NCI-H748 (cell line): ENCODE measurements around the gene FGF21.
"Not testable (repeated sequence)": the region's sequence is repeated elsewhere in the genome, so short reads cannot be mapped to it uniquely, and the experiment has no call there.

ENCODE experiments used
- DNase-seq: peaks from one replicate; lab custom pipeline; 2025; ENCODE audit not compliant: unreplicated experiment; lab: John Stamatoyannopoulos, UW

Gene FGF21

DNA sequence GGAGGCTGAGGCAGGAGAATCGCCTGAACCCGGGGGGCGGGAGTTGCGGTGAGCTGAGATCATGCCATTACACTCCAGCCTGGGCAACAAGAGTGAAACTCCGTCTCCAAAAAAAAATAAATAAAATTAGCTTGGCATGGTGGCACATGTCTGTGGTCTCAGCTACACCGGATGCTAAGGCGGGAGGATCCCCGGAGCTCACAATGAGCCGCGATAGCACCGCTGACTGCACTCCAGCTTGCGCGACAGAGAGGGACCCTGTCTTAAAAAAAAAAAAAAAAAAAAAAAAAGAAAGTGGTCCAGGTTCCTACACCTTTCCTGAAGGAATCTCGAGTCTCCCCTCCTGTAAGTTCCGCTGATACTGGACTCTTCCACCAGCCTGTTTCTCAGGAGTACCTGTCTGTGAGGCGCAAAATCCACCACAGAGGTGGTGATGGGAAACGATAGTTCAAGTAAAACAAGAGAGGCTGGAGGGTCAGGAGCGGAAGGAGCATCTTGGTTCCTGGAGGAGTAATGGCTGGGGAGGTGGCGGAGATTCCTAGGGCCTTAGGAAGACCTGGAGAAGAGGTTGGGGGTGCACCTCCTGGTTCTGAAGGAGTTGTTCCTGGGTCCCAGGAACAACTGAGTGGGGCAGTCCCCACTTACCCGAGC is 3.4 kb upstream of the FGF21 start:
- peak; percentile 34 for DNase-seq

DNA sequence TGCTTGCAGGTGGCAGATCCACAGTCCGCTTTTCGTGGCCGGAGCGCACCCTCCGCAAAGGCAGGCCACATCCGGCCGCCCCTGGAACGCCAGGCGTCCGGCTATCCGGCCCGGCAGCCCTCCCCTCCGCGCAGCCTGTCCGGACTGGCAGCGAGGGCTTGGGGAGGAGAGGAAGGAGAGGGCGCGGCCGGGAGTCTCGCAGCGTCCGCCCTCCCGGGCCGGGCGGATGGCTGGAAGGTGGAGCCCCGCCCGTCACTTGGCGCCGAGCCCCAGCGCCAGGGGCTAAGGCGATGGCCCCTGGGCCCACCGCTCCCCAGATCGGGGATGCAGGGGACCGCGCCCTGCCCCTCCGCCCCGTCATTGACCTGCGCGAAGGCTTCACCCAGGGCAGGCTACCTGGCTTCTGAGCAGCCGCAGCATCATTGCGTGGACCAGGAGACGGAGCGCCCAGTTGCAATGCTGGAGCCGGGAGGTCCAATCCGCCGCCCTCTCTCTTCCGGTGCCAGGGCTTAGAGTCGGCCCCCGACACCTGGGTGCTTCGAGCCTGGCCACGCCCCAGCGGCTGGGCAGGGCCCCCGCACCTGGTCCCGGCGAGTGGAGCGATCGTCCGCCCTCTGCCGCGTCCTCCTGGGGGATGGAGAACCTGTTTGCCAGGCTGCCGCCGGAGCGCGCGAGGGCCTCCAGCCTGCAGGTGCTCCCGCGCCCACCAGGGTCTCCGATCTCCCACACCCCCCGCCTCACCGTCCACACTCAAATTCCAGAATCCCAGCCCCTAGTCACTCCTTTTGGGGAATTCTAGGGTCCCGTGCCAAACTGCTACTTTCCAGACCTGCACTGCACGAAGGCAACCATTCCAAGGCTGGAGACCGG is 2.6 kb upstream of the FGF21 start, which contains the start of gene FUT1:
FUT1 (minus strand) TSS at position 146 of the 870 bp plus-strand sequence. CDS start 1,360 bp downstream, outside the sequence.
- DNase-seq: peak; percentile 97

DNA sequence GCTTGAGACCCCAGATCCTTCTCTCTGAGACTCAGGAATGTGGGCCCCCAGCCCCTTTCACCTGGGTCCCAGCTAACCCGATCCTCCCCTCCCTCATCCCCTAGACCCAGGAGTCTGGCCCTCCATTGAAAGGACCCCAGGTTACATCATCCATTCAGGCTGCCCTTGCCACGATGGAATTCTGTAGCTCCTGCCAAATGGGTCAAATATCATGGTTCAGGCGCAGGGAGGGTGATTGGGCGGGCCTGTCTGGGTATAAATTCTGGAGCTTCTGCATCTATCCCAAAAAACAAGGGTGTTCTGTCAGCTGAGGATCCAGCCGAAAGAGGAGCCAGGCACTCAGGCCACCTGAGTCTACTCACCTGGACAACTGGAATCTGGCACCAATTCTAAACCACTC is 463 bp downstream of the FGF21 start:
- DNase-seq: no peak

DNA sequence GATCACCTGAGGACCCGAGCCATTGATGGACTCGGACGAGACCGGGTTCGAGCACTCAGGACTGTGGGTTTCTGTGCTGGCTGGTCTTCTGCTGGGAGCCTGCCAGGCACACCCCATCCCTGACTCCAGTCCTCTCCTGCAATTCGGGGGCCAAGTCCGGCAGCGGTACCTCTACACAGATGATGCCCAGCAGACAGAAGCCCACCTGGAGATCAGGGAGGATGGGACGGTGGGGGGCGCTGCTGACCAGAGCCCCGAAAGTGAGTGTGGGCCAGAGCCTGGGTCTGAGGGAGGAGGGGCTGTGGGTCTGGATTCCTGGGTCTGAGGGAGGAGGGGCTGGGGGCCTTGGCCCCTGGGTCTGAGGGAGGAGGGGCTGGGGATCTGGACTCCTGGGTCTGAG is 888 bp downstream of the FGF21 start:
- DNase-seq: no peak

DNA sequence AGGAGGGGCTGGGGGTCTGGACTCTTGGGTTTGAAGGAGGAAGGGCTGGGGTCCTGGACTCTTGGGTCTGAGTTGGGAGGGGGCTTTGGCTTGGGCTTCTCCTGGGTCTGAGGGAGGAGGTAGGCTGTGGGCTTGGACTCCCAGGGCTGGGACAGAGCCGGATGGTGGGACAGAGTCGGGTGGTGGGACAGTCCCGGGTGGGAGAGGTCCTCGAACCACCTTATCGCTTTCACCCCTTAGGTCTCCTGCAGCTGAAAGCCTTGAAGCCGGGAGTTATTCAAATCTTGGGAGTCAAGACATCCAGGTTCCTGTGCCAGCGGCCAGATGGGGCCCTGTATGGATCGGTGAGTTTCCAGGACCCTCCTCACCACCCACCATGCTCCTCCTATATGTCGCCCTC is 1.4 kb downstream of the FGF21 start:
- DNase-seq: no peak

DNA sequence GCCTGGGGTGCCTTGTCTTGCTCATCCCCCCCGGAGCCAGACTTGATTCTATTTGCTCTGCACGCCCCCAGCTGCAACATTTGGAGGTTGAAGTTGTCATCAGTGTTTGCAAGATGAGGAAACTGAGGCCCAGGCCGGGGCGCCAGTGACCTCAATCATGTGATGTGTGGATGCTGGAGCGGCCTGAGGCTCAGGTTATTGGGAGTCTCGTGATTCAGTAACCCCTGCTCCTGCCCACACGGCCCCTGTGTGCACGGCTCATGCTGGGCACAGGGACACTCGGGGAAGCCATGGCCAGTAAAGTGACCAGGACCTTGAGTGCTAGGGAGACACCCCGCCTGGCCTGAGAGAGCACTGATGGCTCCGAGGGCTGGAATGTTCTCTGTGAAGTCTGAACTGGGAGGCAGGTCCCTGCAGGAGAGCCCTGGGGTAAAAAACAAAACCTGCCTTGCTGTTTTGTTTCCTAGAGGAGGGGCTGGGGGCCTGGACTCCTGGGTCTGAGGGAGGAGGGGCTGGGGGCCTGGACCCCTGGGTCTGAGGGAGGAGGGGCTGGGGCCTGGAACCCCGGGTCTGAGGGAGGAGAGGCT is 1.9 kb downstream of the FGF21 start:
- DNase-seq: no peak

DNA sequence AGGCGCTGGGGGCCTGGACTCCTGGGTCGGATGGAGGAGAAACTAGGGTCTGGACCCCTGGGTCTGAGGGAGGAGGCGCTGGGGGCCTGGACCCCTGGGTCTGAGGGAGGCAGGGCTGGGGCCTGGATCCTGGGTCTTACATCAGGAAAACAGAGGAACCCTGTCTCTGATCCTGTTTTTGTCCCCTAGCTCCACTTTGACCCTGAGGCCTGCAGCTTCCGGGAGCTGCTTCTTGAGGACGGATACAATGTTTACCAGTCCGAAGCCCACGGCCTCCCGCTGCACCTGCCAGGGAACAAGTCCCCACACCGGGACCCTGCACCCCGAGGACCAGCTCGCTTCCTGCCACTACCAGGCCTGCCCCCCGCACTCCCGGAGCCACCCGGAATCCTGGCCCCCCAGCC is 2.4 kb downstream of the FGF21 start:
- no peak for DNase-seq

DNA sequence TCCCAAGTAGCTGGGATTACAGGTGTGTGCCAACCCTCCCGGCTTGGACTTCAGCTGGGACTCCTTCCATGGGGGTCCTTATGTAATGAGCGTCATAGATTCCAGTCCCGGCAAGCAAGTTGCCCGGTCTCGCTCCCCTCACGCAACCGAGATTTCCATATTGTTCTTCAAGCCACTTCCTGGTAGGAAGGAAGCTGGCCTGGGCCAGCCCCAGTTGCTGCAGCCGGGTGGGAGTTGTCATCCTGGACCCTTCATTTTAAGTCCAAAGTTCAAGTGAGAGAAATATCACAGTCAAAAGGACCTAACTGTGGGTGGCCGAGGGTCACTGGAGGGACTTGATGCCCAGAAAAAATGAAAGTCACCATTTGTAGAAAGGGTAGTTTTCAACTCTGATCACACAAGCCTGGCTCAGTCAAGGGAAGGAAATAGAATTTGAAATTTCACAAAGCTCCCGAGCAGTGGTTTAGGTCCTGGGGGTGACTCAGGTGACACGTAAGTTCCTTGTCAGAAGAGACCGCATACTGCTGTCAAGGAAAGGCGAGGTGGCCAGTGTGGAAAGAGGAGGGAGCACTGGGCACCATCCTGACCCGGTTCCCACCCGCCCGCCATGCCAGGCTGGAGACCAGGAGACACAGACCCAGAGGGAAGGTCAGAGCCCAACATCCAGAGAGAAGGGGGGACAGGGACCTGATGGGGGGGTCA is 5.3 kb downstream of the FGF21 start:
- no peak for DNase-seq

DNA sequence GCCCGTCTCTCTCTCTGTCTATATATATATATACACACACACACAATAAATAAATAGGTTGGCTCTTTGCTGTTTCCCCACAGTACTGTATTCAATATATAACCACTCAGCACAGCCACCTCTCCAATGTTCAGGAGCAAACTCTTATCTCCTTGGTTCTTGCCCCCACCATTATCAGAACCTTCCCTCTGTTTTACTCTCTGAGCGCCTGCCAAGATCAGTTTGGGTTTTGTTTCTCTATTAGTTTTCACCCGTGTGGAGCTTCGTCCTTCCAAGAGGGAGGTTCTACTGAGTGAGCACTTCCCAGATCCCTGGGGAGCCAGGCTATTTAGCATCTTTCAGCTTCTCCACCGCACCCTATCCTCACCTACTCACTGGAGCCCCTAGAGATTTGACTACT is 10.5 kb downstream of the FGF21 start:
- not testable (repeated sequence) for DNase-seq

DNA sequence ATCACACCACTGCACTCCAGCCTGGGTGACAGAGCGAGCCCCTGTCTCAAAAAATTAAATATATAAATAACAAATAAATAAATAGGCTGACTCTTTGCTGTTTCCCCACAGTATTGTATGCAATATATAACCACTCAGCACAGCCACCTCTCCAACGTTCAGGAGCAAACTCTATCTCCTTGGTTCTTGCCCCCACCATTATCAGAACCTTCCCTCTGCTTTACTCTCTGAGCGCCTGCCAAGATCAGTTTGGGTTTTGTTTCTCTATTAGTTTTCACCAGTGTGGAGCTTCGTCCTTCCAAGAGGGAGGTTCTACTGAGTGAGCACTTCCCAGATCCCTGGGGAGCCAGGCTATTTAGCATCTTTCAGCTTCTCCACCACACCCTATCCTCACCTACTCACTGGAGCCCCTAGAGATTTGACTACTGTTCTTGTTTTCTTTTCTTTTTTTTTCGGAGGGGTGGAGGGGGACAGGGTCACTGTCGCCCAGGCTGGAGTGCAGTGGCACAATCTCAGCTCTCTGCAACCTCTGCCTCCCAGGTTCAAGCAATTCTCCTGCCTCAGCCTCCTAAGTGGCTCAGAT is 12.9 kb downstream of the FGF21 start:
- DNase-seq: not testable (repeated sequence)

DNA sequence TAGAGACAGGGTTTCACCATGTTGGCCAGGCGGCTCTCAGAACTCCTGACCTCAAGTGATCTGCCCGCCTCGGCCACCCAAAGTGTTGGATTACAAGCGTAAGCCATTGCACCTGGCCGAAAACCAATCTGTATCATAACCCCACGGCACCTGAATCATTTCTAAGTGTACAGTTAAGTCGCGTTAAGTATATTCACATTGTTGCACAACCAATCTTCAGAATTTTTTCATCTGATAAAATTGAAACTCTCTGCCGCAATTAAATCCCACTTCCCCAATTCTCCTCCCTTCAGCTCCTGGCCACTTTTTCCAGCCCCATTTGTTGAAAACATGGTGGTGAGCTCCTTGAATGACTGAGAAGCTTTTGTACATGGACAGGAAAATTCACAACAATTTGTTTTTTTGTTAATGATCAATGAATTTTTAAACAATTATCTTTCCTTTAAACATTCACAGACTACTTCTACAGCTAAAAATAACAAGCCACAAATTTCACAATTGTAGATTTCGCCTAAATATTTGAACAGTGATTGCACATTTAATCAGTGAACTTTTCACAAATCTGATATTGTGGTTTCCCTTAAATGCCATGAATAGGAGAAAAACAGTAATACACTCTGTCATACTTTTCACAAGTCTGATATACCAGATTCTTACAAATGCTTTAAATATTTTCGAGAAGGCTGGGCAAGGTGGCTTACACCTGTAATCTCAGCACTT is 13.8 kb downstream of the FGF21 start:
- DNase-seq: no peak

DNA sequence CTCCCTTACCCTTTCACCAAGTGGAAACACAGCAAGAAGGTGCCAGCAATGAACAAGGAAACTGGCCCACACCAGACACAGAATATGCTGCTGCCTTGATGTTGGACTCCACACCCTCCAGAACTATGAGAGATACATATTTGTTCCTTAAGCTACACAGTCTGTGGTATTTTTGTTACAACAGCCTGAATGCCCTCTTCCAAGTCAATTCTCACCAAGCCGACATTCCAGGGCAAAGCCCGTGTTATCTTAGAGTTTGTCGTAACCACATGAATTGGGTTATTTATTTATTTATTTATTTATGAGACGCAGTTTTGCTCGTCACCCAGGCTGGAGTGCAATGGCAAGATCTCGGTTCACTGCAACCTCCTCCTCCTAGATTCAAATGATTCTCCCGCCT is 14.9 kb downstream of the FGF21 start:
- no peak for DNase-seq

DNA sequence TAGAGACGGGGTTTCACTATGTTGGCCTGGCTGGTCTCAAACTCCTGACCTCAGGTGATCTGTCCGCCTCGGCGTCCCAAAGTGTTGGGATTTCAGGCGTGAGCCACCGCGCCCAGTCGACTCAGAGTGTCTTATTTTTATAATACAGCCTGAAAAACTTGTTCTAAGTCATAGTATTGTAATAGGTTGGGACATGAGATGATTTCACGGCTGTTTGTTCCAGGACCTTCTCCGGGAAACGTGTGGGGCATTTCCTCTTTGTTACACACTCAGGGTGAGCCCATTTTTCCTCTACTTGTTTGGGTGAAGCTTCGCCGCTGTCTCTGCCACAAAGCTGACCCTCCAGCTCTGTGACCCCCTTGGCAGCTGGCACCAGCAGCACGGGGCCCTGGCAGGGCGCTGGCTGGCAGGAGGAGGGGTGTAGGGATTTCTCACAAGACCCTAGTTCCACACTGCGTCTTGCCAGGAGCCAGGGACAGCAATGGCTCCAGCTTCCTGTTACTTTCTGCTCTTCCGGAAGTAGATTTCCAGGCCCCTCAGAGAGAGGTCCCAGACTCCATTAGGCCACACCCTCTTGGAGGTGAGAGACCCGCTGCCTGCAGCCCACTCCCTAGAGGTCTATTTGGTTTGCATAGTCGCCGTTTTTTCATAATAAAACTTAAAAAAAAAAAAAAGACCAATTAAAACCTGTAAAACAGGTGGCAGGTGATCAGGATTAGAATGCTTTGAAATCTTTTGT is 15.6 kb downstream of the FGF21 start:
- DNase-seq: no peak

DNA sequence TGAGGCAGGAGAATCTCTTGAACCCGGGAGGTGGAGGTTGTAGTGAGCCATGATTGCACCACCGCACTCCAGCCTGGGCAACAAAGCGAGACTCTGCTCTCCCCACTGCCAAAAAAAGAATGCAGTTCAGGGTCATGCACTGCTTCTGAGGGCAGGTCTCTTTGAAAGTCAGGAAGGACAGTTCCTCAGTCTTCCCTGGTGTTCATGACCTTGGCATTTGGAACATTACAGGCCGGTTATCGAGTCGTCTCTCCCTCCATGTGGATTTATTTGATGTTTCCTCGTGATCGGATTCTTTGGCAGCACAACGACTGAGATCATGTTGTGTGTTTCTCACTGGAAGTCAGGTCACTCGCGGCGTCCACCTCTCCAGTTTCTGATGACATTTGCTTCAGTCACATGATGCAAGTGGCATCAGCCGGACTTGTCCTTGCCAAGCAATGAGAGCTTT is 17.2 kb downstream of the FGF21 start:
- no peak for DNase-seq

DNA sequence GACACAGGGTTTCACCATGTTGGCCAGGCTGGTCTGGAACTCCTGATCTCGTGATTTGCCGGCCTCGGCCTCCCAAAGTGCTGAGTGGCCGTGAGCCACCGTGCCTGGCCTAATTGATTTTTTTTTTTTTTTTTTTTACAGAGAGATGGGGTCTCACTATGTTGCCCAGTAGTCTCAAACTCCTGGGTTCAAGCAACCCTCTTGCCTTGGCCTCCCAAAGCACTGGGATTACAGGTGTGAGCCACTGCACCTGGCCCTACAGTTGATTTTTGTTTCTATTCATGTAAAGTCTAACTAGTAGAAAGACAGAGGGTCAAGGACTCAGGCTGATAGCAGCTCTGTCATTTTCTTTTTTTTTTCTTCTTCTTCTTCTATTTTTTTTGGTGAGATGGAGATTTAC is 21.8 kb downstream of the FGF21 start:
- DNase-seq: no peak

DNA sequence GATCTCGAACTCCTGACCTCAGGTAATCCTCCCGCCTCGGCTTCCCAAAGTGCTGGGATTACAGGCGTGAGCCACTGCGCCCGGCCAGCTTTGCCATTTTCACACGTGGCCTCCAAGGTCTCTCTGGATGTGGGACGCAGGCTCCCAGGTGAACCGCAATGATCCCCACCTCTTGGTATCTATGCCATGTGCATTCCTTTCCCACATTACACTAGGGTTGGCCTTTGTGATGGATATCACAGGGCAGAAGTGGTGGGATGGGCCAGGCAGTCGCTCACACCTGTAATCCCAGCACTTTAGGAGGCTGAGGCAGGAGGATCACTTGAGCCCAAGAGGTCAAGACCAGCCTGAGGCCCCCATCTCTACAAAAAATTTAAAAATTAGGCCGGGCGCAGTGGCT is 22.4 kb downstream of the FGF21 start:
- DNase-seq: no peak

DNA sequence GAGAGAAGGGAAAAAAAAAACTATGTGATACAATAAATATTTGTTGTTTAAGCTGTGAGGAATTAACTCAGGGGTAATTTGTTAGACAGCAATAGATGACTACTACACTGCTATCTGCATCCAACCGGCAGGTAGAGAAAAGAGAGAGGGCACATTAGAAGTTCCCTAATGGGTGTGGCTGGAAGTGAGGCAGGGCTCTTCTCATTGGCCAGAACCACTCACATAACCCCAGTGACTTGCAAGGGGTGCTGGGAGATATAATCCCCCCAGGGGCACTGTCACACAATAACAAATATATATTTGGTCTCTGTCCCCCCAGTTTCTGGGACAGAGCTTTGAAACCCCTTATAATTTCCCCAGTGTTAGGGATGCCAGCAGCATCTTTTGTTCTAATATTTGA is 24.3 kb downstream of the FGF21 start:
- DNase-seq: no peak

DNA sequence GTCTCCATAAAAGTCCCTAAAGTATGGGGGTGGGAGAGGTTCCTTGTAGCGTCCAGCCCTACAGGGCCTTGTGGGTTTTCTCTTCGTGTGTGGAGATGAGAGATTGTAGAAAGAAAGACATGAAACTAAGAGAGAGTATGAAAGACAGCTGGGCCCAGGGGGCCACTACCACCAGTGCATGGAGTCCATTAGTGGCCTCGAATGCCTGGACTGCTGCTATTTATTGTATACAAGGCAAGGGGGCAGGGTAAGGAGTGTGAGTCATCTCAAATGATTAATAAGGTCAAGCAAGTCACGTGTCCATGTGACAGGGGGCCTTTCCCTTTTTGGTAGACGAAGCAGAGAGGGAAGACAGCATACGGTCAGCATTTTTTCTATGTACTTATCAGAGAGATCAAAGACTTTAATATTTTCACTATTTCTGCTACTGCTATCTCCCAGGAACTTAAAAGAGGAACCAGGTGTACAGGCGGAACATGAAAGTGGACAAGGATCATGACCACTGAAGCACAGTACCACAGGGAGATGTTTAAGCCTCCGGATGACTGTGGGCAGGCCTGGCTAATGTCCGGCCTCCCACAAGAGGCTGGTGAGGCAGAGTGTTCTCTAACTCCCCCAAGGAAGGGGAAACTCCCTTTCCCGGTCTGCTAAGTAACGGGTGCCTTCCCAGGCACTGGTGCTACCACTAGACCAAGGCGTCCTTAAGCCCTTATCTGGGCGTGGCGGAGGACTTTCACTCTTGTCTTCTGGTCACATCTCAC is 25.5 kb downstream of the FGF21 start:
- DNase-seq: no peak

DNA sequence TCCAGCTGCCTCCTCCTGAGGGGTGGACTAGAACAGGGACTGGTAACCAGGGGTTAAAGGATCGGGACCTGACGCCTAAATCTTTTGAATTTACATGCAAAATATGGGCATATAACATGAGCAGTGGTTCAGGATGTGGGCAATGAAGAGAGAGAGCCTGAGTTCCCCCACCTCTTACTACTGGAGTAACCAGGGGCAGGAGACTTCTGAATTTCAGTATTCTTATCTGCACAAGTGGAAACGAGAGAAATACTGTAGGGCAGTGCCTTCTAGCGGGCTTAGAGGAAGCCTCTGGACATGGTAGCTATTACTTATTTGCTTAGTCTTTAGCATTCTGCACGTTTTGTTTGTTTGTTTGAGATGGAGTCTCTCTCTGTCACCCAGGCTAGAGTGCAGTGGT is 29.2 kb downstream of the FGF21 start:
- DNase-seq: no peak
